HEK293T (cell line): Measurements from ENCODE around the gene IDH2.
"Not testable (repeated sequence)": the region's sequence is repeated elsewhere in the genome, so short reads cannot be mapped to it uniquely, and the experiment has no call there.

Experiments used
- CTCF ChIA-PET: fragments of 350-600 bp; formaldehyde crosslinking; extraction: SDS; loops from one replicate; lab custom pipeline; 2021; ENCODE audit warnings: antibody characterized with exemption, inconsistent platforms; lab: Yijun Ruan, JAX
- POLR2A ChIA-PET: fragments of 350-600 bp; formaldehyde crosslinking; extraction: SDS; loops from one replicate; lab custom pipeline; 2020; ENCODE audit warnings: antibody characterized with exemption, inconsistent platforms; lab: Yijun Ruan, JAX
- DNase-seq: peaks from one replicate; pipeline ENCODE4 v3.0.0; 2012; ENCODE audit warnings: mixed read lengths; ENCODE audit errors: extremely low spot score
- ARNT ChIP-seq: fragments of 450-650 bp; IDR thresholded peaks from 2 replicates; pipeline ENCODE4 v1.6.1; 2017; ENCODE audit warnings: mild to moderate bottlenecking
- BHLHE40 ChIP-seq: fragments of 450-650 bp; IDR thresholded peaks from 2 replicates; pipeline ENCODE4 v1.6.1; 2016; ENCODE audit warnings: mild to moderate bottlenecking, moderate library complexity, borderline replicate concordance
- CTBP1 ChIP-seq: fragments of 450-650 bp; IDR thresholded peaks from 2 replicates; pipeline ENCODE4 v1.6.1; 2016; ENCODE audit warnings: borderline replicate concordance
- ELF4 ChIP-seq: fragments of 450-650 bp; IDR thresholded peaks from 2 replicates; pipeline ENCODE4 v1.6.1; 2017; ENCODE audit warnings: antibody characterized with exemption
- FOXA1 ChIP-seq: fragments of 450-650 bp; IDR thresholded peaks from 2 replicates; pipeline ENCODE4 v1.6.1; 2016; ENCODE audit warnings: mild to moderate bottlenecking
- FOXK2 ChIP-seq: fragments of 450-650 bp; IDR thresholded peaks from 2 replicates; pipeline ENCODE4 v1.6.1; 2016; ENCODE audit warnings: mild to moderate bottlenecking
- FOXM1 ChIP-seq: fragments of 450-650 bp; IDR thresholded peaks from 2 replicates; pipeline ENCODE4 v1.6.1; 2017; ENCODE audit warnings: mild to moderate bottlenecking, borderline replicate concordance
- HDGF ChIP-seq: fragments of 450-650 bp; IDR thresholded peaks from 2 replicates; pipeline ENCODE4 v1.6.1; 2017; ENCODE audit warnings: antibody characterized with exemption, borderline replicate concordance
- L3MBTL2 ChIP-seq: fragments of 450-650 bp; conservative IDR thresholded peaks from 2 replicates; pipeline ENCODE4 v1.6.1; 2016; ENCODE audit warnings: mild to moderate bottlenecking
- LEF1 ChIP-seq: fragments of 450-650 bp; IDR thresholded peaks from 2 replicates; pipeline ENCODE4 v1.6.1; 2017; ENCODE audit warnings: mild to moderate bottlenecking, borderline replicate concordance
- NFRKB ChIP-seq: fragments of 450-650 bp; IDR thresholded peaks from 2 replicates; pipeline ENCODE4 v1.6.1; 2016; ENCODE audit warnings: mild to moderate bottlenecking, moderate library complexity
- PKNOX1 ChIP-seq: fragments of 450-650 bp; IDR thresholded peaks from 2 replicates; pipeline ENCODE4 v1.6.1; 2016
- SP1 ChIP-seq: fragments of 450-650 bp; IDR thresholded peaks from 2 replicates; pipeline ENCODE4 v1.6.1; 2017
- SUZ12 ChIP-seq: fragments of 450-650 bp; IDR thresholded peaks from 2 replicates; pipeline ENCODE4 v1.6.1; 2016; ENCODE audit warnings: mild to moderate bottlenecking
- TARDBP ChIP-seq: fragments of 450-650 bp; IDR thresholded peaks from 2 replicates; pipeline ENCODE4 v1.6.1; 2016
- ZNF384 ChIP-seq: fragments of 450-650 bp; IDR thresholded peaks from 2 replicates; pipeline ENCODE4 v1.6.1; 2016

IDH2 gene

GRCh38 chr15:90074023-90074422 lies 28.2 kb downstream of the IDH2 start:
- ChIA-PET POLR2A (interaction anchor here (2.2 kb wide), 1 partner anchor 161 kb away, joined by 6 read pairs; the partner anchor contains the start of gene ARPIN), CTCF (no interaction called here)
- no peak for TF ChIP-seq ELF4
- no peak for TF ChIP-seq BHLHE40
- no peak for TF ChIP-seq CTBP1
- no peak for TF ChIP-seq SUZ12
- no peak for TF ChIP-seq PKNOX1
- no peak for TF ChIP-seq FOXM1
- no peak for TF ChIP-seq NFRKB
- TF ChIP-seq FOXK2: no peak
- no peak for TF ChIP-seq L3MBTL2
- TF ChIP-seq ZNF384: no peak
- TF ChIP-seq LEF1: no peak
- TF ChIP-seq SP1: no peak
- TF ChIP-seq HDGF: no peak
- TF ChIP-seq ARNT: no peak
- TF ChIP-seq FOXA1: no peak
- no peak for TF ChIP-seq TARDBP

GRCh38 chr15:90072978-90073640 lies 29.2 kb downstream of the IDH2 start:
- DNase-seq: no peak
- POLR2A ChIA-PET: no interaction called here
- TF ChIP-seq CTBP1 (no peak), HDGF (no peak), ARNT (no peak), FOXA1 (no peak), BHLHE40 (no peak), FOXK2 (no peak), SP1 (no peak), FOXM1 (no peak), PKNOX1 (no peak), ZNF384 (no peak), L3MBTL2 (no peak), TARDBP (no peak)
- CTCF ChIA-PET: no interaction called here

More at GRCh38 chr15:90074023-90074422, 28.2 kb downstream of the IDH2 start:
- DNase-seq: no peak

GRCh38 chr15:90071220-90071807 lies 31.0 kb downstream of the IDH2 start:
- peak; percentile 78 for DNase-seq
- ChIA-PET CTCF (interaction anchor here (0.6 to 1.7 kb wide), 11 partner anchors 16 to 971 kb away, joined by 3 to 5 read pairs (median 3); no protein-coding TSS in a partner anchor), POLR2A (no interaction called here)
- TF ChIP-seq FOXA1 (no peak), FOXK2 (no peak), SP1 (no peak), LEF1 (no peak), ZNF384 (peak; percentile 76), HDGF (no peak), TARDBP (no peak), PKNOX1 (peak; percentile 70), L3MBTL2 (no peak)

GRCh38 chr15:90070623-90071022 lies 31.6 kb downstream of the IDH2 start:
- POLR2A ChIA-PET, DNase-seq: not testable (repeated sequence)
- CTCF ChIA-PET: interaction anchor here (0.6 to 1.7 kb wide), 6 partner anchors 16 to 971 kb away, joined by 3 to 6 read pairs (median 4); no protein-coding TSS in a partner anchor

GRCh38 chr15:90067953-90068606 lies 34.2 kb downstream of the IDH2 start:
- no peak for TF ChIP-seq SP1
- POLR2A ChIA-PET: no interaction called here
- CTCF ChIA-PET: interaction anchor here (0.7 kb wide), 1 partner anchor 629 kb away, joined by 3 read pairs; no protein-coding TSS in a partner anchor
- DNase-seq: no peak

GRCh38 chr15:90067181-90067952 lies 34.9 kb downstream of the IDH2 start:
- ChIA-PET CTCF (no interaction called here), POLR2A (no interaction called here)
- no peak for DNase-seq
- TF ChIP-seq L3MBTL2 (no peak), ZNF384 (no peak), PKNOX1 (no peak), SUZ12 (no peak), ELF4 (no peak), CTBP1 (no peak)
